Measurements from ENCODE around the gene SLITRK4.

Gene SLITRK4

GRCh38 chrX:143635915-143636314, at the start of gene SLITRK4:
SLITRK4 (minus strand) TSS chrX:143636101; CDS start chrX:143631108, 4,993 bp downstream.
- DNase-seq: peak in 36 of 42 donors; percentile 6 to 67 (median 43)
- intact Hi-C loops (cut with DNase I): no loop called here

GRCh38 chrX:143683486-143683885, 47.6 kb upstream of the SLITRK4 start:
- DNase-seq: no peak
- intact Hi-C loops (cut with DNase I): no loop called here

GRCh38 chrX:143674926-143675325, 39.0 kb upstream of the SLITRK4 start:
- intact Hi-C loops (cut with DNase I): no loop called here
- no peak for DNase-seq

- DNase-seq: no peak
- intact Hi-C loops (cut with DNase I): no loop called here
Observed at GRCh38 chrX:143669395-143669794, 33.5 kb upstream of the SLITRK4 start.

GRCh38 chrX:143664302-143664701, 28.4 kb upstream of the SLITRK4 start:
- intact Hi-C loops (cut with DNase I): no loop called here
- DNase-seq: peak in 5 of 42 donors; percentile 4 to 32 (median 15)

- no peak for DNase-seq
- intact Hi-C loops (cut with DNase I): no loop called here
Observed at GRCh38 chrX:143663755-143664154, 27.9 kb upstream of the SLITRK4 start.

GRCh38 chrX:143661286-143661685, 25.4 kb upstream of the SLITRK4 start:
- intact Hi-C loops (cut with DNase I): no loop called here
- no peak for DNase-seq

- no peak for DNase-seq
- intact Hi-C loops (cut with DNase I): no loop called here
Observed at GRCh38 chrX:143648705-143649104, 12.8 kb upstream of the SLITRK4 start.

GRCh38 chrX:143642426-143642825, 6.5 kb upstream of the SLITRK4 start:
- DNase-seq: no peak
- intact Hi-C loops (cut with DNase I): no loop called here

- intact Hi-C loops (cut with DNase I): no loop called here
- no peak for DNase-seq
Observed at GRCh38 chrX:143636831-143637230, 930 bp upstream of the SLITRK4 start.

- intact Hi-C loops (cut with DNase I): no loop called here
Observed at GRCh38 chrX:143634663-143635455, 1.0 kb downstream of the SLITRK4 start.

GRCh38 chrX:143634309-143634662, 1.6 kb downstream of the SLITRK4 start:
- intact Hi-C loops (cut with DNase I): no loop called here
- peak in 12 of 42 donors; percentile 0 to 31 (median 8) for DNase-seq

More at GRCh38 chrX:143634663-143635455, 1.0 kb downstream of the SLITRK4 start:
- peak in 36 of 42 donors; percentile 3 to 64 (median 28) for DNase-seq

GRCh38 chrX:143633461-143634308, 2.2 kb downstream of the SLITRK4 start:
- peak in 21 of 42 donors; percentile 1 to 43 (median 14) for DNase-seq

GRCh38 chrX:143632625-143633410, 3.1 kb downstream of the SLITRK4 start:
- intact Hi-C loops (cut with DNase I): no loop called here
- no peak for DNase-seq

More at GRCh38 chrX:143633461-143634308, 2.2 kb downstream of the SLITRK4 start:
- intact Hi-C loops (cut with DNase I): no loop called here

- intact Hi-C loops (cut with DNase I): no loop called here
- no peak for DNase-seq
Observed at GRCh38 chrX:143623657-143624056, 12.2 kb downstream of the SLITRK4 start.

- intact Hi-C loops (cut with DNase I): no loop called here
- no peak for DNase-seq
Observed at GRCh38 chrX:143621276-143621675, 14.6 kb downstream of the SLITRK4 start.

GRCh38 chrX:143615851-143616250, 20.1 kb downstream of the SLITRK4 start:
- intact Hi-C loops (cut with DNase I): no loop called here

GRCh38 chrX:143601809-143602208, 34.1 kb downstream of the SLITRK4 start:
- intact Hi-C loops (cut with DNase I): no loop called here
- DNase-seq: no peak

More at GRCh38 chrX:143615851-143616250, 20.1 kb downstream of the SLITRK4 start:
- no peak for DNase-seq

- intact Hi-C loops (cut with DNase I): no loop called here
- no peak for DNase-seq
Observed at GRCh38 chrX:143581240-143581639, 54.7 kb downstream of the SLITRK4 start.
